ENCODE results near the gene ECM2. TPM values are rescaled to one million over a fixed set of nuclear protein-coding genes. Genes with fewer than 3 reads are reported as not detected.

Gene ECM2
- polyA plus RNA-seq, 3 donors = 10.5 to 14.1 (median 12.2) TPM

DNA sequence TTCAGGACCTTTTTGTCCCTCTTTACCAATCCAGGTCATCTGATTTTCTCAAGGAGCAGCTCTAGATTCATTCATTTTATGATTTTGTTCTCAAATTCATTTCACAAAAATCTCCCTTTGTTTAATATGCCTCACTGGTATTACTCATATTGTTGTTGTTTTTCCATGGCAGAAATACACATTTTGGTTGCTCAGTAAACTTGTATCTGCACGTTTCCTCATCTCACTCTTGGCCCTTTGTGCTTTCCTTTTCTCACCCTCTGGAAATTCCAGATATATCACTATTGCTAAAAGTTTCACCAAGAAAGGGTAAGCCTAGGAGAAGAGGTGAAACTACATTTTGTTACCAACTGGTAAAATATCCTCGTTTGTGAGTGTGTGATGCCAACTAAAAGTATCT lies 68.3 kb downstream of the ECM2 start:
- DNase-seq = no peak

DNA sequence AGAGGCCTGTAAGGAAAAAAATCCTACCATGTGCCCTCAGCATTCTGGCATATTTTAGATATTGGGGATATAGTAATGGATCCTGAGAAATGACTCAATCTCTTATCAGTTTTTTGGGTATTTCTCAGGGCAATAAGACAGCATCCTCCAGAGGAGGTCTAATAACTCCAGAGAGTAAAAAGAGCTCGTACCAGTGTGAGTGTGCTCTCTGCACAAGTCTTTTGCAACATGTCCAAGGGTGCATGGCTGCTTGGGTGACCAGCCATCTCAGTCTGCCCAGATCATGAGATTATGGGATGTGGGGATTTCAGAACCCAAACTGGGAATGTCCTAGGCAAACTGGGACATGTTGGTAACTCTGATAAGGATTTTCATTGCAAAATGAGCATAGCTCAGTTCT lies 68.7 kb downstream of the ECM2 start:
- DNase-seq = no peak

DNA sequence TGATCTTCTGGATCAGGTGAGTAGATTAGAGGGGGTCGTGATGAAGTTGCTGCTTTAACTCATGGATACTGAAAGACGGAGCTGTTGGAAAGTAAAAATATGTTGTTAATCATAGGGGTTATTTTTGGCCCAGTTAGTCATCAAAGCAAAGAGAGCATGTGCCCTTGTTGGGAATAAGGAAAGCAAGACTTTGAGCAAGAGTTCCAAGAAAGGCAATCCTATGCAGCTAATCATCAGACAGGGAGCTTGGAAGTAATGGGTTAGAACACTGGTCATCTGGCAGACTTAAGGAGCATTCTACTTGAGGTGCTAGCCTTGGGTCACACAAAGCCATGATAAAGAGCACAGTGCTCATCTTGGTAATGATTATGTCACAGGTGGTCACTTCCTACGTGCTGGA lies 71.8 kb downstream of the ECM2 start:
- DNase-seq = no peak

DNA sequence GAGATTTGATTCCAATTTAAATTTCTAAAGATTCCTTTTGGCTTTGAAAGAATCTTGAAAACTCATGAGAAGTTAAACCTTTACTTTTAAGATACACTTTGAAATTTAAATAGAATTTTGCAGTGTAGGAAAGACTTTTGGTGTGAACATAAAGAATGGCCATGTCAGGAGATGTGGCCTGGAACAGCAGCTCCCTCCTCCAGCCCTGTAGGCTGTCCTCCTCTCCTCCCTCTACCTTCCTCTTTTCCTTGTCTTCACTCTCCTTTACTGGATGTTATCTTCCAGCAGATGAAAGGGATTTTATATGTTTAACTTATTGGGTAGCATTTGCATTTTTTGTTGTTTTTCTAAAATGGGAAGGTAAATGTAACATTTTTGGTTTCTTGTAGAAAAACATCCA lies 72.4 kb downstream of the ECM2 start:
- no peak for DNase-seq

DNA sequence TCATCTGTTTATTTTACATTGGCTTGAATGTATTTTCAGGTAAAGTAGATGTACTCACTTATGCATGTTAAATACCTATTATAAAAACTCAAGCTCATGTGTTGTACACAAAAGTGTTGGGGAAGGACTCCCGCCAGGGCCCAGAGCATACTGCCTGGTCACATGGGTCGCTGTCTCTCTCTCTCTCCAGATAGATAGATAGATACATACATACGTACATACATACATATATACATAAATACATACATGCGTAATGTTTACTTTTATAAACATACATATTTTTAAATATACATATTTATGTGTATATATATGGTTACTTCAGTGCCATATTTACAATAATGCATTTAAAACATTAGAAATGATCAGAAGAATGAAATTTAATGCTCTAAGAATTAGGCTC lies 78.2 kb downstream of the ECM2 start:
- DNase-seq = no peak

DNA sequence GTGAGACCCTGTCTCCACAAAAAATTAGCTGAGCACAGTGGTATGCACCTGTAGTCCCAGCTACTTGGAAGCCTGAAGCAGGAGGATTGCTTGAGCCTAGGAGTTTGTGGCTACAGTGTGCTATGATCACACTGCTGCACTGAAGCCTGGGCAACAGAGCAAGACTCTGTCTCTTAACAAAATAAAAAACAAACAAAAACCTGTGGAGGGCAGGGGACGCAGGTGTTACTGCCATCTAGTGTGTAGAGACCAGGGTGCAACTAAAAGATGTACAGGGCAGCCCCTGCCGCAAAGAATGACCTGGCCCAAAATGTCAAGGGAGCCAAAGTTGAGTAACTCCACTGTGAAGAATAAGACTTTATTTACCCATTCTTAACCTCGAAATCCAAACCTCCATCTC lies 80.6 kb downstream of the ECM2 start:
- no peak for DNase-seq

DNA sequence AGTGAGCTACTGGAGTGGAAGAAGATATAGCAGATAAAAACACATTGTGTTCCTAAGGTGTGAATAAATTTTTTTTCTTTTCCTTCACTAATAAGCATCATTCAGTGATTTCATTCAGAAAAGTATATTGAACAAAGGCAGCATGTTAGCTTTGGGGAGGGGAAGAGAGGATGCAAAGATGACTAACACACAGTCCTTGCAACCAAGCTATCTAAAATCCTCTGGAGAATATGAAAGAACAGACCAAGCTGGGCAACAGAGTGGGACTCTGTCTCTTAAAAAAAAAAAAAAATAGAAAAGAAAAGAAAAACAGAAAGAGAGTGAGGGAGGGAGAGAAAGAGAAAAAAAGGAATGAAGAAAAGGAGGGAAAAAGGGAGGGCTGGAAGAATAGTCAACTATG lies 89.3 kb downstream of the ECM2 start:
- no peak for DNase-seq

Other genes with a start within 250 kb of the ECM2 start
- gene IARS1, start 242.3 kb downstream of the ECM2 start, polyA plus RNA-seq (ENCODE audit: insufficient read length in 3 of 3) = 100 to 1,000 TPM in 2 of 3 donors, 10 to 100 TPM in 1; 96.5 to 115 (median 114) TPM
- gene NOL8, start 210.6 kb downstream of the ECM2 start, polyA plus RNA-seq (ENCODE audit: insufficient read length in 3 of 3) = 10 to 100 TPM; 42.1 to 57.1 (median 48.5) TPM
- gene CENPP, start 210.0 kb downstream of the ECM2 start, polyA plus RNA-seq (ENCODE audit: insufficient read length in 3 of 3) = 1 to 10 TPM; 5.3 to 8.4 (median 5.9) TPM
- gene OGN, start 131.4 kb downstream of the ECM2 start, polyA plus RNA-seq (ENCODE audit: insufficient read length in 3 of 3) = 10 to 100 TPM; 28.7 to 65.2 (median 40.6) TPM
- 1 to 10 TPM in 1 of 3 donors, under 1 TPM in 2; 0.30 to 1.5 (median 0.99) TPM for gene OMD, start 111.5 kb downstream of the ECM2 start, polyA plus RNA-seq (ENCODE audit: insufficient read length in 3 of 3)
- gene ASPN, start 53.5 kb downstream of the ECM2 start, polyA plus RNA-seq (ENCODE audit: insufficient read length in 3 of 3) = 10 to 100 TPM in 1 of 3 donors, 1 to 10 TPM in 2; 8.4 to 14.7 (median 10.0) TPM
- gene IPPK, start 134.1 kb upstream of the ECM2 start, polyA plus RNA-seq (ENCODE audit: insufficient read length in 3 of 3) = 10 to 100 TPM; 10.2 to 14.5 (median 12.0) TPM
- gene BICD2, start 228.8 kb upstream of the ECM2 start, polyA plus RNA-seq (ENCODE audit: insufficient read length in 3 of 3) = 10 to 100 TPM; 27.4 to 31.5 (median 29.1) TPM